Measurements from ENCODE around the gene FGG.

DNA sequence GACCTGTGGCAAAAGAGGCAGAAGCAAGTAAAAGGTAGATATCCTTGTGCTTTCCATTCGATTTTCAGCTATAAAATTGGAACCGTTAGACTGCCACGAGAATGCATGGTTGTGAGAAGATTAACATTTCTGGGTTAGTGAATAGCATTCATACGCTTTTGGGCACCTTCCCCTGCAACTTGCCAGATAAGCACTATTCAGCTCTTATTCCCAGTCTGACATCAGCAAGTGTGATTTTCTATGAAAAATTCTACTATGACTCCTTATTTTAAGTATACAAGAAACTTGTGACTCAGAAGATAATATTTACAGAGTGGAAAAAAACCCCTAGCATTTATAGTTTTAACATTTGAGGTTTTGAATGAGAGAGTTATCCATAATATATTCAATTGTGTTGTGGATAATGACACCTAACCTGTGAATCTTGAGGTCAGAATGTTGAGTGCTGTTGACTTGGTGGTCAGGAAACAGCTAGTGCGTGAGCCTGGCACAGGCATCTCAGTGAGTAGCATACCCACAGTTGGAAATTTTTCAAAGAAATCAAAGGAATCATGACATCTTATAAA is 45.7 kb downstream of the FGG start:
- TF ChIP-seq EZH2 (IDR thresholded peaks at IDR 0.05; ENCODE audit: low read length, missing control alignments) (no peak), CTCF (conservative IDR thresholded peaks at IDR 0.05 in 1 of 2, IDR thresholded peaks at IDR 0.05 in 1 of 2; ENCODE audit: low read depth in 1 of 2, low read length in 2 of 2) (no peak)

All from fibroblast of lung (primary cell).